GM19193 (cell line): ENCODE measurements around the gene SRD5A3.

Source experiments
- POLR2A ChIP-seq: IDR thresholded peaks from 4 replicates; pipeline ENCODE4 v1.6.1; 2011; ENCODE audit not compliant: insufficient read depth, insufficient read length; ENCODE audit errors: extremely low read depth

SRD5A3 gene

GRCh38 chr4:55345980-55346850 is at the start of gene SRD5A3:
TSS of gene SRD5A3 (plus strand) at chr4:55346242. CDS start at chr4:55346337, 95 bp downstream.
- peak; percentile 77 for TF ChIP-seq POLR2A

GRCh38 chr4:55297346-55297745 is 48.7 kb upstream of the SRD5A3 start:
- no peak for TF ChIP-seq POLR2A

- TF ChIP-seq POLR2A: no peak
Measured at GRCh38 chr4:55303760-55304165, 42.3 kb upstream of the SRD5A3 start.

- no peak for TF ChIP-seq POLR2A
Measured at GRCh38 chr4:55304303-55304702, 41.7 kb upstream of the SRD5A3 start.

- TF ChIP-seq POLR2A: no peak
Measured at GRCh38 chr4:55308071-55308470, 38.0 kb upstream of the SRD5A3 start.

- TF ChIP-seq POLR2A: no peak
Measured at GRCh38 chr4:55311792-55312488, 34.1 kb upstream of the SRD5A3 start.

GRCh38 chr4:55312489-55313101 is 33.4 kb upstream of the SRD5A3 start:
- no peak for TF ChIP-seq POLR2A

GRCh38 chr4:55314141-55314820 is 31.8 kb upstream of the SRD5A3 start:
- TF ChIP-seq POLR2A: no peak

GRCh38 chr4:55318175-55319129 is 27.6 kb upstream of the SRD5A3 start:
- TF ChIP-seq POLR2A: no peak

GRCh38 chr4:55321707-55322264 is 24.3 kb upstream of the SRD5A3 start:
- no peak for TF ChIP-seq POLR2A

GRCh38 chr4:55323375-55323774 is 22.7 kb upstream of the SRD5A3 start:
- TF ChIP-seq POLR2A: no peak

GRCh38 chr4:55326629-55327028 is 19.4 kb upstream of the SRD5A3 start:
- TF ChIP-seq POLR2A: no peak

- TF ChIP-seq POLR2A: no peak
Measured at GRCh38 chr4:55329012-55329411, 17.0 kb upstream of the SRD5A3 start.
